HG03135 (cell line): Measurements from ENCODE around the gene SLC2A1.
"Not testable (repeated sequence)": the region's sequence is repeated elsewhere in the genome, so short reads cannot be mapped to it uniquely, and the experiment has no call there.

Experiments
- ATAC-seq: cut with Tn5 transposase; IDR thresholded peaks from one replicate; pipeline ENCODE4 v1.9.1; 2021; ENCODE audit warnings: mild to moderate bottlenecking, moderate library complexity; ENCODE audit not compliant: unreplicated experiment

SLC2A1 gene

GRCh38 chr1:42913426-42914091 lies 45.1 kb downstream of the SLC2A1 start:
- ATAC-seq, result no peak

DNA sequence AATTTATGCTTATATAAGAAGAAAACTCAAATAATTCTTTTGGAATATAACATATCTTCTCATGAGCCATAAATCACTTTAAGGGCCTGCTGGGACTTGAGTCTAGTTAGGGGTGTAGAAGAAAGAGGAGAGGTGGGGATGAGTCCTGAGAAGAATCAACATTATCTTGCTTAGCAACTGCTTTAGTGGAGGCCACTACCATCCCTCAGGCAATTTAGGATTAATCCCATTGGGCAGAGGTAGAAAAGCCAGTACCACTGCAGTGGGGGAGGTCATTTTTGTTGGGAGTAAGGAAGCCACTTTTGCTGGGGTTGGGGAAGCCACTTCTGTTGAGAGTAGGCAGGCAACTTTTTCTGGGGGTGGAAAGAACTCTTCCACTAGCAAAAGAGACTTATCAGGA lies 47.7 kb downstream of the SLC2A1 start:
- no peak for ATAC-seq

GRCh38 chr1:42908046-42908445 lies 50.6 kb downstream of the SLC2A1 start:
- ATAC-seq, result no peak

DNA sequence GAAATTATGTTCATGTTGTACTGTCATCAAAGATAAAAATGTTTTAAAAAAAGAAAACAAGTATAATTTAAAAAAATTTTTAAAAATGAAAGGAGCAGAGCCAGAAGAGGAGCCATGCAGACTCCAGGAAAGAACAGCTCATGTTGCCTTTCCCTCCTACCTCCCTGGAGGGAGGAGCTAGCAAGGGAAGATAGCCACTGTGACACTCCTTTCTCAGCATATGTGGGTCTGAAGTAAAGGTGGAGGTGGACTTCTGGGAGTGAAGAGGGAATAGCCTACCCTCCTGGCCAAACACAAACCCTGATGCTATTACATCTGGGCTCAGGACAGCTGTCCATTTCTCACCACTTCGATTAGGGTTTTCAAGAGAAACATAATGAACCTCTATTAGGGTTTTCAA lies 54.2 kb downstream of the SLC2A1 start:
- no peak for ATAC-seq

DNA sequence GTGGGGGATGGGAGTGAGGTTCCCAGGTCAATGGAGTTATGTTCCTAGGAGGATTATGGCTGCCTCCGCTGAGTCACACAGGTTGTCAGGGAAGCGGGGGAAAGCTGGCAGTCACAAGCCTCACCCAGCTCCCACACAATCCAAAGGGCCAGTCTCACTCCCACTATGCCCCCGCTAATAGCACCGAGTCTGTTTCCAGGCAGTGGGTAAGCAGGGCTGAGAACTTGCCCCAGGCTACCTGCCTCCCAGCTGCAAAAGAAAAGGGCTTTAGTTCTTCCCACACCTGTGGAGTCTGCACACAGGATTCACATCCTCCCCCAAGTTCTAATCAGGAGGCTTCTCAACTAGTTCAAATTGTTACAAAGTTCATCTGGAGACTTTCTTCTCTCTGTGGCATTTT lies 58.7 kb downstream of the SLC2A1 start:
- not testable (repeated sequence) for ATAC-seq

- ATAC-seq, result no peak
These were observed 67.1 kb downstream of the SLC2A1 start for GRCh38 chr1:42891465-42892138.

- ATAC-seq, result no peak
These were observed 69.4 kb downstream of the SLC2A1 start for GRCh38 chr1:42889264-42889663.

DNA sequence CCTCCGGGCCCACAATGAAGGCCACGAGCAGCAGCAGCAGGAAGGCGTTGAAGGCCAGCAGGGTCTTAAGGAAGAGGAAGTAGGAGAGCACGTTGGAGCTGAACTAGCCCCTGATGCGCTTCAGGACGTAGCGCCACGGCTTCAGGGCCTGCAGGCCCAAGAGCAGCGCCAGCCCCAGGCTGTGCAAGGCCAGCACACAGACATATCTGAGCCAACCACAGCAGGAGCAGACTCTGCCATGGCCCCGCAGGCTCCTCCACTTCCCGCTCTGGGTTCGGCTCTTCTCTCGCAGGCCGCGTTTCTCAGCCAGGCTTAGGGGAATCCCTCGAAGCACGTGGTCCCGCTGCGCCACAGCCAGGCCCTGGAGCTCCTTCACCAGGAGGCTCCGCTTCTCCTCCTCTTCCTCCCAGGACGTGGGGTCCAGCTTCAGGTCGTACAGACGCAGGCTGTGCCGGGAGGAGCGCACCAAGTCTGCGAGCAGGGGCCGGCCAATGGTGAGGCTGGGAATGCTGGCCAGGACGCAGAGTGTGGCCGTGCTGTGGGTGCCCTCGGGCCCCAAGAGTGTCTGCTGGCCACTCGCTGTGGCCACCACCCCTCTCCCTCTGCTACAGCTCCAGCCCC lies 70.5 kb downstream of the SLC2A1 start:
- no peak for ATAC-seq

DNA sequence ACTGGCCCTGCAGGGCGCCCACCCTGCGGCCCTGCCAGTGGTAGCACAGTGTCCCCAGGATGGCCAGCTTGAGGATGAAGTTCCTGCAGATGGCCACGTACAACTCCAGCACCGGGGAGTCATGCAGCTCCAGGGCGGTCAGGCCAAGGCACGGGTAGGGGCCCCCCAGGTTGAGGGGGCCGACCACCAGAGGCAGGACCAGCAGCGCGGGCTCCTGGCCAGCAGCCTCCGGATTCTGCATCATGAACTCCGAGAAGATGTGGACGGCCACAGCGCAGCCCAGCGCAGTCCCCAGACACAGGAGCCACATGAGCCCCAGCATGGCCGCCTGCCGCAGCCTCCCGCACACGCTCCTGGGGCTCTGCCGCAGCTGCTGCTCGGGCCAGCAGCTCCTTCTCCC lies 71.3 kb downstream of the SLC2A1 start:
- no peak for ATAC-seq

DNA sequence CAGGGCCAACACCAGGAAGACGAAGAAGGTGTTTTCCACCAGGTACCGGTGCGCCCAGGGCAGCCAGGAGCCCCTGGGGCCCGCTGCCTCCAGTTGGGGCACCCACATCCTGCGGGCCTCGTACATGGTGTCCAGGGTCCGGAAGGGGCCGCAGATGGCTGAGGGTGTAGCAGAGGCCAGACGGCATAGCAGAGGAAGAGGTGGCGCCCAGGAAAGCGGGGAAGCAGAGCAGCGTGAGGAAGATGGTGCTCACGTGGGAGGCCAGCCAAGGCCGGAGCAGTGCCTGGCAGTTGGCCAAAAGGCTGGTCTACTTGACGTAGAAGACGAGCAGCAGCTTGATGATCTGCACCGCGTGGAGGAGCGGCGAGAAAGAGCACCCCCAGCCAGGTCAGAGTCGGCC lies 71.9 kb downstream of the SLC2A1 start:
- no peak for ATAC-seq

DNA sequence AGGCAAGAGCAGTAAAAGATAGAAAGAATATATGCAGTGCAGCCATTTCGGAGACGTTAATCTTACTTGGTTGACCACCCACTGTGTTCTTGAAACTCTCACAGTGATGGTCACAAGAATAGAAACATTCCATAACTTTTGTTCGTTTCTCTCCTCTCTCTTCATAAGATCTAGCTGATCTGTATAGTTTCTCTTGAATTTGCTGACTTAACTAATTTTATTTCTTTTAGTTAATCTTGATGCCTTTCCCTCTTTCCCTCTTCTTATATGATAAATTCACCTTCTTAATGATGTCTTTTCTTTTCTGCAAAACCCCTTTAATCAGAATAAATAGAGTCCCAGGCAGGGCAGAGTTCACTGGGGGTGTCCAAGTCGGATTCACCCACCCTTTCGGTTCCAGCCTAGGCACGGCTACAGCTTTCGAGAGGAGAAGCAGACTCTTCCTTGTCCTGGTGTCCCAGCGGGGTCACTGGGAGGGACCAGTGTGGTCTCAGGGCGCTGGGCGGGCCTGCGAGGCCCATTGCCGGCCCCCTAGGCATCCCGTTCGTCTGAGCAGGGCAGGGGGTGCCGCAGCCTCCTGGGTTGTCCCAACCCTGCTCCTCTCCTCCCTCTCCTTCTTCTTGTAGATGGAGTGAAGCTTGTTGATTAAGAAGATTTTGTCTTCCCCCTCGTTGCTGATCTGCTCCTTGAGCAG lies 72.5 kb downstream of the SLC2A1 start:
- no peak for ATAC-seq

DNA sequence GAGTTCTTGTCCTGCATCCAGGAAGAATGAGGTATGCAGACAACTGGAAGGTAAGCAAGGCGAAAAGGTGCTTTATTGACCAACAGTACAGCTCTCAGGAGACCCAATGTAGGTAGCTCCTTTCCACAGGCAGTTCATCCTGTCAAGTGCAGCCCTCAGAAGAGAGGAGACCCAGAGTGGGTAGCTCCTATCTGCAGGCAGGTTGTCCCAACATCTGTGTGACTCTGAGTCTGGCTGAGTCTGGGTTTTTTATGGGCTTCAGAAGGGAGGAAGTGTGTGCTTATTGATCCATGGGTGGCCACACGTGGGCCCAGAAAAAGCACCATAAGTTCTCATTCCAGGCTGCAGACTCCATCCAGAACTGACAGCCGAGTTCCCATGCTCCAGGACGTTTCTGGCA lies 78.3 kb downstream of the SLC2A1 start:
- ATAC-seq, result no peak

- no peak for ATAC-seq
These were observed 81.3 kb downstream of the SLC2A1 start for GRCh38 chr1:42877380-42877779.

- ATAC-seq, result no peak
These were observed 82.7 kb downstream of the SLC2A1 start for GRCh38 chr1:42876009-42876408.
